K562 (cell line): ENCODE measurements around the gene CIAO1. TPM values are rescaled to one million over a fixed set of nuclear protein-coding genes. Genes with fewer than 3 reads are reported as not detected.

ENCODE experiments used
- ATAC-seq: fragments of 200-7000 bp; cut with Tn5 transposase; 3 replicates; pipeline ENCODE4 v1.9.1; 2020; ENCODE audit warnings: moderate library complexity
- BruUV-seq: library from RNA; stranded (reverse); fragments of 400-500 nt; replicated peaks from 2 replicates; lab custom pipeline; 2021; lab: Mats Ljungman, UMichigan
- CTCF ChIA-PET: fragments of 300-600 bp; formaldehyde crosslinking; extraction: SDS; loops from one replicate; lab custom pipeline; 2021; ENCODE audit warnings: low intra/inter-chr PET ratio; lab: Yijun Ruan, JAX
- POLR2A ChIA-PET: fragments of 300-600, 350-650 bp; sonication (Branson Sonifier 250); formaldehyde crosslinking; extraction: SDS; loops from one replicate; lab custom pipeline; 2021; ENCODE audit warnings: antibody characterized with exemption, inconsistent platforms; lab: Yijun Ruan, JAX
- DNase-seq, 4 experiments: peaks; one replicate each; pipeline versions ENCODE4 v3.0.0 to v3.0.0-alpha.2; 2011 to 2018; ENCODE audit warnings: low spot score in 3 of 4, mixed read lengths in 3 of 4; ENCODE audit errors: extremely low read depth in 1 of 4
- FAIRE-seq: peaks from 2 replicates; lab custom pipeline; 2011; peaks lifted over from hg19 to GRCh38; lab: Jason Lieb, UNC
- H2AFZ ChIP-seq: 2 replicates; pipeline ENCODE4 v1.6.0; 2011; ENCODE audit warnings: low read depth, low read length, control low read depth, inconsistent platforms
- H3K27ac ChIP-seq: fragments of 200-600 bp; 3 replicates; pipeline ENCODE4 v1.8.0; 2011; ENCODE audit warnings: low read depth, mild to moderate bottlenecking, control low read depth, inconsistent platforms, low read length, moderate library complexity, mixed read lengths; ENCODE audit errors: extremely low read depth
- H3K27me3 ChIP-seq, 2 experiments: fragments of 300-600 bp in 1 of 2; 2 replicates in 1 of 2; 3 replicates in 1 of 2; pipeline versions ENCODE4 v1.6.0 to v1.8.0; 2011; ENCODE audit warnings: inconsistent platforms in 2 of 2, low read length in 2 of 2, mild to moderate bottlenecking in 1 of 2, mixed read lengths in 1 of 2, moderate library complexity in 1 of 2; ENCODE audit not compliant: control insufficient read depth in 2 of 2, insufficient read depth in 2 of 2
- H3K36me3 ChIP-seq: fragments of 300-600 bp; 3 replicates; pipeline ENCODE4 v1.8.0; 2011; ENCODE audit warnings: mild to moderate bottlenecking, low read length, inconsistent platforms; ENCODE audit not compliant: control insufficient read depth, insufficient read depth
- H3K4me1 ChIP-seq, 2 experiments: fragments of 200-600 bp in 1 of 2; replicated peaks in 1 of 2; 2 replicates in 1 of 2; 3 replicates in 1 of 2; pipeline versions ENCODE4 v1.5.1 to v1.8.0; 2011; ENCODE audit warnings: inconsistent platforms in 2 of 2, low read length in 2 of 2, mild to moderate bottlenecking in 1 of 2, mixed read lengths in 1 of 2, moderate library complexity in 1 of 2; ENCODE audit not compliant: control insufficient read depth in 2 of 2, insufficient read depth in 2 of 2
- H3K4me2 ChIP-seq: 2 replicates; pipeline ENCODE4 v1.6.1; 2011; ENCODE audit warnings: low read length, control low read depth, inconsistent platforms, mixed read lengths; ENCODE audit not compliant: insufficient read depth
- H3K4me3 ChIP-seq: fragments of 200-600 bp; sonication (generic), shearing (Covaris generic); 2 replicates; pipeline ENCODE4 v1.5.1; 2016; ENCODE audit warnings: control low read depth, inconsistent platforms
- H3K79me2 ChIP-seq: fragments of 200-600 bp; 3 replicates; pipeline ENCODE4 v1.8.0; 2011; ENCODE audit warnings: low read length, inconsistent platforms; ENCODE audit not compliant: control insufficient read depth, insufficient read depth
- H3K9ac ChIP-seq, 2 experiments: 2 replicates each; pipeline versions ENCODE4 v1.6.0 to v1.6.1; 2011; ENCODE audit warnings: low read depth in 2 of 2, low read length in 2 of 2, control low read depth in 1 of 2, inconsistent platforms in 1 of 2, mild to moderate bottlenecking in 1 of 2, mixed read lengths in 1 of 2; ENCODE audit not compliant: insufficient read depth in 1 of 2
- H3K9me1 ChIP-seq: one replicate; pipeline ENCODE4 v1.6.0; 2011; ENCODE audit warnings: inconsistent platforms, mild to moderate bottlenecking, low read length, moderate library complexity; ENCODE audit not compliant: control insufficient read depth, insufficient read depth
- H3K9me3 ChIP-seq: replicated peaks from 2 replicates; pipeline ENCODE4 v1.5.1; 2011; ENCODE audit warnings: low read depth, low read length, inconsistent platforms; ENCODE audit not compliant: control insufficient read depth, insufficient read depth
- H4K20me1 ChIP-seq: replicated peaks from 2 replicates; pipeline ENCODE4 v1.6.1; 2011; ENCODE audit warnings: low read length, inconsistent platforms, mixed read lengths; ENCODE audit not compliant: control insufficient read depth, insufficient read depth
- DNMT1 ChIP-seq: fragments of 450-650 bp; IDR thresholded peaks from 2 replicates; pipeline ENCODE4 v1.6.1; 2016; ENCODE audit warnings: antibody characterized with exemption, mild to moderate bottlenecking
- ELF4 ChIP-seq: fragments of 450-650 bp; formaldehyde crosslinking; IDR thresholded peaks from 2 replicates; pipeline ENCODE4 v1.4.0; 2022; ENCODE audit warnings: missing genetic modification characterization
- FOXJ3 ChIP-seq: sonication (generic); formaldehyde crosslinking; IDR thresholded peaks from 2 replicates; pipeline ENCODE4 v1.4.0; 2020; ENCODE audit warnings: mild to moderate bottlenecking, missing genetic modification reagents
- HOXB6 ChIP-seq: fragments of 250-450 bp; sonication (Bioruptor Pico); IDR thresholded peaks from 2 replicates; pipeline ENCODE4 v1.5.1; 2022; ENCODE audit warnings: mild to moderate bottlenecking, borderline replicate concordance
- ILF3 ChIP-seq: fragments of 450-650 bp; IDR thresholded peaks from 2 replicates; pipeline ENCODE4 v1.6.1; 2018; ENCODE audit warnings: antibody characterized with exemption, mild to moderate bottlenecking, moderate library complexity, borderline replicate concordance
- PRDM10 ChIP-seq: fragments of 450-650 bp; IDR thresholded peaks from 2 replicates; pipeline ENCODE4 v1.6.1; 2018; ENCODE audit not compliant: partially characterized antibody
- RBFOX2 ChIP-seq: fragments of 200-400 bp; formaldehyde crosslinking; IDR thresholded peaks from 2 replicates; pipeline ENCODE4 v1.6.1; 2017; ENCODE audit warnings: low read depth, mild to moderate bottlenecking, low read length, moderate library complexity
- STAT5A ChIP-seq: IDR thresholded peaks from 2 replicates; pipeline ENCODE4 v1.6.1; 2012; ENCODE audit warnings: low read length, inconsistent platforms, borderline replicate concordance
- TCF7L2 ChIP-seq: fragments of 150-350 bp; IDR thresholded peaks from 2 replicates; pipeline ENCODE4 v1.6.1; 2016; ENCODE audit warnings: low read depth, mild to moderate bottlenecking, low read length, moderate library complexity
- YBX1 ChIP-seq: fragments of 450-650 bp; IDR thresholded peaks from 2 replicates; pipeline ENCODE4 v1.7.1; 2016; ENCODE audit warnings: mild to moderate bottlenecking
- ZNF3 ChIP-seq: fragments of 250-450 bp; sonication (Bioruptor Pico); IDR thresholded peaks from 2 replicates; pipeline ENCODE4 v1.5.0; 2021; ENCODE audit warnings: mild to moderate bottlenecking, moderate library complexity
- ZNF785 ChIP-seq: fragments of 250-450 bp; sonication (Bioruptor Pico); IDR thresholded peaks from 2 replicates; pipeline ENCODE4 v1.4.0; 2020; ENCODE audit warnings: mild to moderate bottlenecking
- WGBS: fragments of 100-300 bp; shearing (Covaris generic); methylation state at CpG from one replicate; pipeline ENCODE4 v1.1.6; 2016; ENCODE audit warnings: low coverage, mixed read lengths; ENCODE audit not compliant: insufficient coverage; ENCODE audit errors: missing lambda C conversion rate; 5-methylcytosine and 5-hydroxymethylcytosine counted together
- in situ Hi-C: fragments of 300-500 bp; cut with MboI; formaldehyde crosslinking; loops from 4 replicates; pipeline ENCODE4 v1.15.0; 2018; ENCODE audit warnings: inconsistent platforms, mixed read lengths
- intact Hi-C: fragments of 100-400 bp; cut with micrococcal nuclease; formaldehyde crosslinking; loops from 2 replicates; pipeline ENCODE4 v1.14.2; 2022
- polyA plus RNA-seq, 8 experiments: library from polyadenylated mRNA; depleted of rRNA in 4 of 8; stranded (reverse) in 5 of 8; unstranded in 3 of 8; fragments of >200 nt; fragmentation: Nextera tagmentation in 2 of 8; fragmentation: Illumina TruSeq in 1 of 8; extraction: Ambion mirVana in 2 of 8; extraction: Trizol in 1 of 8; gene quantifications; 2 replicates each; pipeline versions ENCODE4 v1.2.1 to v1.2.3, GENCODE V29; 2011 to 2014; ENCODE audit warnings: inconsistent platforms in 1 of 8, missing spikeins in 1 of 8
- total RNA-seq, 7 experiments: library from RNA; depleted of rRNA in 6 of 7; stranded (reverse); fragments of >200 nt in 6 of 7; fragmentation: Illumina TruSeq in 2 of 7; extraction: Trizol in 2 of 7; gene quantifications; 2 replicates each; pipeline versions ENCODE4 v1.2.1 to v1.2.3, GENCODE V29; 2011 to 2021; ENCODE audit warnings: low replicate concordance in 1 of 7
- TF ChIP-seq, protein P1 (sequence below): sonication (generic); formaldehyde crosslinking; IDR thresholded peaks from 2 replicates; pipeline ENCODE4 v1.8.0; 2023; ENCODE audit warnings: mild to moderate bottlenecking, missing genetic modification reagents
- TF ChIP-seq, protein P2 (sequence below): fragments of 450-650 bp; formaldehyde crosslinking; IDR thresholded peaks from 2 replicates; pipeline ENCODE4 v1.4.0; 2020; ENCODE audit warnings: mild to moderate bottlenecking, moderate library complexity

The CIAO1 gene
- total and polyA plus RNA-seq, 9 of the 15 experiments (the other 6 are each of a cell fraction or from before 2014, with no cell fraction given): 11.4 to 156 (median 92.8) TPM

GRCh38 chr2:96261328-96262003, 4.6 kb upstream of the CIAO1 start:
- 0 out of 2 replicates have a peak, but pooled peaks cover 14% of the 10 kb centered on the region for H4K20me1 ChIP-seq
- H3K27ac ChIP-seq: peak overlapping the region; percentile 62; the same call in 1 of the 3 replicates
- 77% methylated on average over 6 of the region's 6 CpGs for WGBS
- ChIA-PET POLR2A (interaction anchor here (0.8 to 1.4 kb wide), 5 partner anchors 11 to 53 kb away, joined by 3 to 6 read pairs (median 3); partner anchors contain the start of gene STARD7), CTCF (interaction anchor here (0.7 kb wide), 1 partner anchor 123 kb away, joined by 3 read pairs; the partner anchor contains the start of gene ASTL)
- ATAC-seq: no peak
- peaks cover 46% of the 10 kb centered on the region for H3K36me3 ChIP-seq
- H3K4me1 ChIP-seq: peaks cover 29 to 34% of the 10 kb centered on the region in 2 experiments
- H3K9ac ChIP-seq: peak overlapping the region in 1 of 2 experiments; percentile 37; a peak in 1 of 4 replicates
- in situ Hi-C loops: no loop called here
- no peak overlapping the region for H3K4me3 ChIP-seq
- H3K27me3 ChIP-seq: no peaks in the 10 kb centered on the region
- H3K4me2 ChIP-seq: no peak overlapping the region
- DNase-seq: no peak
- H3K9me3 ChIP-seq: no peaks in the 10 kb centered on the region
- H3K79me2 ChIP-seq: peaks cover 45% of the 10 kb centered on the region
- H3K9me1 ChIP-seq: peaks cover 4% of the 10 kb centered on the region
- no peak overlapping the region for H2AFZ ChIP-seq
- intact Hi-C loops: loop anchor here (2.0 to 10.0 kb wide), 3 partner anchors 53 to 243 kb away; partner anchors contain the start of genes ASTL, NEURL3 and STARD7
- FAIRE-seq: no peak
- BruUV-seq: no TSS peak
- TF ChIP-seq TCF7L2 (no peak), HOXB6 (CRISPR knock-in tag) (no peak), FOXJ3 (CRISPR knock-in tag) (no peak), RBFOX2 (no peak), ZNF3 (CRISPR knock-in tag) (no peak), PRDM10 (no peak), STAT5A (no peak), DNMT1 (no peak), ELF4 (no peak), ZNF785 (CRISPR knock-in tag) (no peak), ILF3 (no peak), YBX1 (no peak)
- TF ChIP-seq, protein P1, sequence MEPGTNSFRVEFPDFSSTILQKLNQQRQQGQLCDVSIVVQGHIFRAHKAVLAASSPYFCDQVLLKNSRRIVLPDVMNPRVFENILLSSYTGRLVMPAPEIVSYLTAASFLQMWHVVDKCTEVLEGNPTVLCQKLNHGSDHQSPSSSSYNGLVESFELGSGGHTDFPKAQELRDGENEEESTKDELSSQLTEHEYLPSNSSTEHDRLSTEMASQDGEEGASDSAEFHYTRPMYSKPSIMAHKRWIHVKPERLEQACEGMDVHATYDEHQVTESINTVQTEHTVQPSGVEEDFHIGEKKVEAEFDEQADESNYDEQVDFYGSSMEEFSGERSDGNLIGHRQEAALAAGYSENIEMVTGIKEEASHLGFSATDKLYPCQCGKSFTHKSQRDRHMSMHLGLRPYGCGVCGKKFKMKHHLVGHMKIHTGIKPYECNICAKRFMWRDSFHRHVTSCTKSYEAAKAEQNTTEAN (CRISPR knock-in tag): no peak
- TF ChIP-seq, protein P2, sequence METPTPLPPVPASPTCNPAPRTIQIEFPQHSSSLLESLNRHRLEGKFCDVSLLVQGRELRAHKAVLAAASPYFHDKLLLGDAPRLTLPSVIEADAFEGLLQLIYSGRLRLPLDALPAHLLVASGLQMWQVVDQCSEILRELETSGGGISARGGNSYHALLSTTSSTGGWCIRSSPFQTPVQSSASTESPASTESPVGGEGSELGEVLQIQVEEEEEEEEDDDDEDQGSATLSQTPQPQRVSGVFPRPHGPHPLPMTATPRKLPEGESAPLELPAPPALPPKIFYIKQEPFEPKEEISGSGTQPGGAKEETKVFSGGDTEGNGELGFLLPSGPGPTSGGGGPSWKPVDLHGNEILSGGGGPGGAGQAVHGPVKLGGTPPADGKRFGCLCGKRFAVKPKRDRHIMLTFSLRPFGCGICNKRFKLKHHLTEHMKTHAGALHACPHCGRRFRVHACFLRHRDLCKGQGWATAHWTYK (CRISPR knock-in tag): no peak
